Brain microvascular endothelial cell (primary cell): ENCODE data around the gene RMDN3.
A peak's percentile ranks its signal among the peaks of the same experiment; 100 is the strongest.

ENCODE experiments used
- DNase-seq: peaks from one replicate; pipeline ENCODE4 v3.0.0-alpha.2; 2020
- H3K27ac ChIP-seq: fragments of 250-450 bp; sonication (Bioruptor Pico); 2 replicates; pipeline ENCODE4 v1.5.1; 2020; ENCODE audit warnings: mild to moderate bottlenecking, moderate library complexity
- H3K27me3 ChIP-seq: fragments of 250-450 bp; sonication (Bioruptor Pico); replicated peaks from 2 replicates; pipeline ENCODE4 v1.5.1; 2020; ENCODE audit warnings: mild to moderate bottlenecking
- H3K36me3 ChIP-seq: fragments of 250-450 bp; sonication (Bioruptor Pico); replicated peaks from 2 replicates; pipeline ENCODE4 v1.5.1; 2020; ENCODE audit warnings: mild to moderate bottlenecking
- H3K4me3 ChIP-seq: 2 replicates; pipeline ENCODE4 v1.5.1; 2011; ENCODE audit warnings: low read depth, mild to moderate bottlenecking, control low read depth, low read length, moderate library complexity
- CTCF ChIP-seq: IDR thresholded peaks from 2 replicates; pipeline ENCODE4 v1.5.1; 2011; ENCODE audit warnings: low read depth, mild to moderate bottlenecking, moderate library complexity, low read length, control low read depth, inconsistent platforms; ENCODE audit errors: missing control alignments
- in situ Hi-C: cut with HindIII; loops from 2 replicates; pipeline ENCODE4 v1.10.0; 2017; ENCODE audit warnings: low sequenced_read_pairs, low pct_ligation_motif_present

The RMDN3 gene

DNA sequence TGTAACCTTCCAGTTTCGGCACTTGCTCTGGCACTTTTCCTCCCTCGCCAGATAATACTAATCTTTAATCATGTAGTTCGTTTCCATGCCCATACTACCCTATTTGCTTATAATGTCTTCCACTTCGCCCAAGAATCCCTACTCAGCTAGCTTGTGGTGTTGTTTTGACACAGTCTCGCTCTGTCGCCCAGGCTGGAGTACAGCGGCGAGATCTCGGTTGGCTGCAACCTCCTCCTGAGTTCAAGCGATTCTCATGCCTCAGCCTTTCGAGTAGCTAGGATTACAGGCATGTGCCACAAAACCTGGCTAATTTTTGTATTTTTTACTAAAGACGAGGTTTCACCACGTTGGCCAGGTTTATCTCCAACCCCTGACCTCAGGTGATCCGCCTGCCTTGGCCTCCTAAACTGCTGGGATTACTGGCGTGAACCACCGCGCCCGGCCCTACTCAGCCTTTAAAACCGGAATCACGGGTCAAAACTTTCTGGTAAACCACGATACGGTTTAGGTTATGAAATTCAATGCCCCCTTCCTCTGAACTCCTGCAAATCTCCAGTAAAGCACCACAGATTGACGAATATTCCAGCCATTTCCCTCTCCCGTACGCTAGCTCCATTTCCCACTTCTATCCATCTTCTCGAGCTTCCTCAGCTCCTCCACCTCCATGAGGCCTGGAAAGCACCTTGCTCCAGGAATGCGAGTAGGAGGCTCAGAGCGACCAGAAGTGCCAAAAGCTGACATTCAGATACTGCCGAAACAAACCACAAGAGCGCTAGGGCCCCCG is 61.0 kb downstream of the RMDN3 start:
- H3K4me3 ChIP-seq = peak overlapping the region; percentile 97
- no peak for TF ChIP-seq CTCF
- H3K27ac ChIP-seq = peak overlapping the region; percentile 85
- in situ Hi-C loops = no loop called here
- H3K27me3 ChIP-seq = no peaks in the 10 kb centered on the region
- no peaks in the 10 kb centered on the region for H3K36me3 ChIP-seq
- DNase-seq = no peak

GRCh38 chr15:40691737-40692136 is 63.3 kb downstream of the RMDN3 start:
- Histone ChIP-seq H3K4me3 (no peak overlapping the region), H3K27me3 (no peaks in the 10 kb centered on the region), H3K36me3 (no peaks in the 10 kb centered on the region), H3K27ac (no peak overlapping the region)
- in situ Hi-C loops = no loop called here
- DNase-seq = no peak
- no peak for TF ChIP-seq CTCF

DNA sequence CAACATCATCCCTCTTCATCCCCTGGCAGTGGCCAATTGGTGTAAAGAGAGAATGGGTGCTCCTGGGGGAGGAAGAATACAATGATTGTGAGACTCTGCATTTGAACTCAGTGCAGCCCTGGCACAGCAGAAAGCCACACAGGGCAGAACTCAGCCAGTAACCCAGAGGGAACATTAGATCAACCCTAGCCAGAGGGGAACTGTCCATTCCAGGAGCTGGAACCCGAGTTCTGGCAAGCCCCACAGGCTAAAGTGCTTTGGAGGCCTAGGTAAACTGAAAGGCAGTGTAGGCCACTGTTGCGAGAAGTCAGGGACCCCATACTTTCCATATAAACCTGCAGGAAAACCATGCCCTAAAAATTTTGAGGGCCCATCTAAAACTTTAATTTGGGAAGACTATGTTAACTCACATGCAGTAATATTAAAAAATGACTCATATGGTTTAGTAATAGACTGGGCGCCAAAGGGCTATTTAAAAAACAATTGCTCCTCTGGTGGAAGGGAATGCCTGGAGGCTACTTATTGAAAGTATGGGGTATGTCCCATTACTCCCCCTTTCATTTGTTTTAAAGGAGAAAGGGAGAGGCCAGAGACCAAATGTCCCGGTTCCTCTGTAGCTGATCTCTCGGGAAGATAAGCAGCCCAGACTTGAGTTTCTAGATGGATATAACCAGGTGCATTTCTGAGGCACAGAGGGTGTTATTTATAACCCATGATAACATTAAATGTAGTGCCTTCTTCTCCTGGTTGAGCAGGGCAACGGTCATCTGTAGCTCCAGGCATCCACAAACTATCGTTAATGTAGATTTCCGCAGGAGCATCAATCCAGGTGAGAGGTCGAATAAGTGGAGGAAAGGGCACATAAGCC is 65.9 kb downstream of the RMDN3 start:
- Histone ChIP-seq H3K4me3 (no peak overlapping the region), H3K36me3 (no peaks in the 10 kb centered on the region), H3K27ac (no peak overlapping the region), H3K27me3 (no peaks in the 10 kb centered on the region)
- in situ Hi-C loops = no loop called here
- no peak for DNase-seq
- no peak for TF ChIP-seq CTCF
